ENCODE results near the gene GDF11.

Gene GDF11

DNA sequence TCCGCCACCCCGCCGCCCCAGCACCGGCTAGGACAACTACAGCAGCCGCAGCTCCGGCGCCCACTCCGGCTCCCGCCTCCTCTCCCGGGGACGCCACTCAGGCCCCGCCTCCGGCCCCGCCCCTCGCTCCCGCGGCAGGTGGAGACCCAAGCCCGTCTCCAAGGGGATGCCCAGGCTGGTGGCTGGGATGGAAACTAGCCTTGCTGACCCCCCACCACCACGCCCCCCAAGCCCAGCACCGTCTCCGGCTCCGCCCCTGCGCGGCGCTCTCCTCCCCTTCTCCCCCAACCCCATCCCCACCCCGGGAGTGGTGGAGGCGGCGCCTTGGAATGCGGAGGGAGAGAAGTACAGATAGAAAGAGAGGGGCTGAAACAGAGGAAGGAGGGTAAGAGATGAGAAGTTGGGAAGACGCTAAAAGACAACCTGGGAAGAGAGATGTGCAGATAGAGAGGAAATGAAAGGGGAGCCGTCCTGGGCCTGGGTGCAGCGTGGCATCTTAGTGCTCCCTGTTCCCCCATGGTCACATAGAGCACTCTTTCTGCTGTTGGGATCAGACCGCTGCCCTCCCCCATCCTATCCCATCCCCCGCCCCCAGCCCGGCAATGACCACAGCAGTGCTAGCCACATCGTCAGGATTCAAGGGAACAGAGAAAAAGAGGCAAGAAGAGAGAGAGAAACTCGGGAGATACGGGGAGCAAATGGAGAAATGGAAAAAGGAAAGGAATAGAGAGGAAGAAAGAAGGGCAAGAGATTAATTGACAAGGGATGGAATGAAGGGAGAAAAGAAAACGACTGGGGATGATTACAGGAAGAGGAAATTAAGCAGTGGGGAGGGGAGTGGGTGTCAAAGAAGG is 34.9 kb upstream of the GDF11 start, which contains the start of gene ITGA7:
ITGA7 (minus strand) TSS at position 64 of the 854 bp plus-strand sequence. CDS start 222 bp downstream, outside the sequence.
- peak; percentile 28 for DNase-seq

- no peak for DNase-seq
Measured at GRCh38 chr12:55708695-55709233, 34.2 kb upstream of the GDF11 start.

GRCh38 chr12:55711786-55712553 is 31.0 kb upstream of the GDF11 start:
- DNase-seq, result peak; percentile 42

DNA sequence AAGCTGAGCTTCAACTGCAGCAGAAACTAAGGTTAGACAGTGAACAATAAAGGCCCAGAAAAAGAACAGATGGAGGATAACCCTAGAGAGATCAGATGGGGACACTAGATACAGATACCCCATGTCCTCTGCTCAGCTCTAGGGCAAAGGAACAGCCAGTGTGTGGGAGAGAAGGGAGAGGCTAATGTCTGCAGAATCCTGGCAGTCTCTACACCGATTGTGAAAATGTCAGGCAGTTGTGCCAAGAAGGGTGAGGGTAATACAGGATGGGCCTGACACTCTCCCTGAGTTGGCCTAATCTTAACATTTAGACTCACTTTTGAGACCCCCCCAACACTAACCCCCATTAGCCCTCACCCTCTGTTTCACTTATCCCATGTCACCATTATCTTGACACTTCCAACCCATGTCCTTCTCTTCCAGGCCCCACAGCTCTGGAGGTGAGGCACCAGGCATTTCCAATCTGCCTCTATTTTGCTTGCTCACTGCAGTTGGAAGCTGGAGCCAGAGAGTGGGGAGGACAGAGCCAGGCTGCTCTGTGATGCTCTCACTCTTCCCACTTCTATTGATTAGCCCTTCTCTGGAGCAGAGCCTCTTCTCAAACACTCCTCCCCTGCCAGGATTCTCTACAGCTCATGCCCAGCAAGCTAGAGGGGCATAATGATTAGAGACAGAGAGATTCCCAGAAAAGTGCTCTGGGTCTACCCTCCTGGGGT is 30.1 kb upstream of the GDF11 start:
- DNase-seq, result no peak

GRCh38 chr12:55713721-55714120 is 29.2 kb upstream of the GDF11 start:
- peak; percentile 92 for DNase-seq

GRCh38 chr12:55715169-55715764 is 27.7 kb upstream of the GDF11 start:
- DNase-seq, result no peak

- DNase-seq, result peak; percentile 97
Measured at GRCh38 chr12:55715833-55716581, 26.9 kb upstream of the GDF11 start, which contains the start of gene BLOC1S1. TSS of gene BLOC1S1 (plus strand) at chr12:55716046. CDS start at chr12:55716052, 6 bp downstream.

GRCh38 chr12:55716582-55716957 is 26.4 kb upstream of the GDF11 start:
- DNase-seq, result no peak

DNA sequence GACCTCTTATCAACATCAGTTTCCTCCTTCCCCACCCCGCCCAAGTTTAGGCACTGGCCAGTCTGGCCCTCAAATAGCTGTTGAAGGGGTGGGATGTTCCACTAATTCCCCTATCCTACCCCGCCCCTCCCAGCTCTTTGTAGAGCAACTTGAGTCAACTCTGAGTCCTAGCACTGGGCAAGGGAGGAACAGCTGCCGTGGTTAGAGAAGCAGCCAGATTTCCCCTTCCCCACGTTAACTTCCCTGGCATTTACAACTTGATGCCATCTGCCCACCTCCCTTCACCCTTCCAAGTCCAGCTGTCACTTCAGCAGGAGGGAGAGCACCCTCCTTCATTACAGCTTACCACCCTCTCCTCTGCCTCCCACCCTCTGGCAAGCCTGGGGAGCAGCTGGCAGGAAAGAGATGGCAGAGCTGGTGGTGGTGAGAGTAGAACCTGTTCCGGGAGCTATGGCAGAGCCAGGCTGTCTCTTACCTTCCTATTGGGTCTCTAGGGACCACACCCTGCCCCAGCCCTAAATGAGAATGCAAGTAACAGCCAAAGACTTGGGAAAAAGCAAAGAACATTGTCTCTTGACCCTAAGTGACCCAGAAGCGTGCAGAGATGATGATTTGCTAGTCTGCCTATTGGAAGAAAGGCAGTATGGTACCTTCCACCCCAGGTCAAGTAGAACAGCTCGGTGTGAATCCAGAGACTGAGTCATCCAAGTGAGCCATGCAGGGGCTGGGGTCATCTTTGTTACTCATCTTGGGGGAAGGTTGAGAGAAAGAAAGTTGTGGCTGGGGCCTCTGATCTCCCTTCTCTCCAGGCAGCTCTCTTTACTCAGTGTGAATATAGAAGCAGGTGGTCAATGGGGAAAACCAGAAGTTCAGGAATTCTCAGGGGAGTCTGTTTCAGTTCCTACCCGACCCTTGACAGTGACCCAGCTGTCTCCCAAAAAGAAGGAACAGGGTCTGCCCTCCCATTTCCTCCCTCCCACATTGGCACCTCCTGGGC is 25.6 kb upstream of the GDF11 start:
- DNase-seq, result peak; percentile 74

DNA sequence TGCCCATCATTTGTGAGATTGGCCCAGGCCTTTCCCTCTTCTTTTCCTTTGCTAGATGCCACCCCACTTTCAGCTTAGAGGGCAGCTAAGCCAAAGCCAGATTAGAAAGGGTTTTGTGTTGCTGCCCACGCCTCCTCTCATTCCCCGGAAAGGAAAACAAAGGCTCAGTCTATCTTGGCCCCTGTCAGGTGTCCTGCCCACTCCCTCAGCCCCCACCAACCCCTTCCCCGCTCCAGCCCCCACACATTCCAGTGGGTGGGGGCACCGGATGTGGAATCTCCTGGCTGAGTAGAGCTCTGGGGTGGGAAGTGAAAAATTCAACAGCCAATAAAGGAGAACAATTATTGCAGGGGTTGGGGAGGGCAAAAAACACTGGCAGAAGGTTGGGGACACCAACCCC is 24.9 kb upstream of the GDF11 start:
- no peak for DNase-seq

- DNase-seq, result peak; percentile 50
Measured at GRCh38 chr12:55718624-55719275, 24.2 kb upstream of the GDF11 start.

- no peak for DNase-seq
Measured at GRCh38 chr12:55719371-55719770, 23.6 kb upstream of the GDF11 start.

- DNase-seq, result peak; percentile 40
Measured at GRCh38 chr12:55720071-55720564, 22.8 kb upstream of the GDF11 start, which contains the start of gene RDH5. TSS of gene RDH5 (plus strand) at chr12:55720393. CDS start at chr12:55721185, 792 bp downstream.

GRCh38 chr12:55720894-55721444 is 22.0 kb upstream of the GDF11 start:
- peak; percentile 78 for DNase-seq

DNA sequence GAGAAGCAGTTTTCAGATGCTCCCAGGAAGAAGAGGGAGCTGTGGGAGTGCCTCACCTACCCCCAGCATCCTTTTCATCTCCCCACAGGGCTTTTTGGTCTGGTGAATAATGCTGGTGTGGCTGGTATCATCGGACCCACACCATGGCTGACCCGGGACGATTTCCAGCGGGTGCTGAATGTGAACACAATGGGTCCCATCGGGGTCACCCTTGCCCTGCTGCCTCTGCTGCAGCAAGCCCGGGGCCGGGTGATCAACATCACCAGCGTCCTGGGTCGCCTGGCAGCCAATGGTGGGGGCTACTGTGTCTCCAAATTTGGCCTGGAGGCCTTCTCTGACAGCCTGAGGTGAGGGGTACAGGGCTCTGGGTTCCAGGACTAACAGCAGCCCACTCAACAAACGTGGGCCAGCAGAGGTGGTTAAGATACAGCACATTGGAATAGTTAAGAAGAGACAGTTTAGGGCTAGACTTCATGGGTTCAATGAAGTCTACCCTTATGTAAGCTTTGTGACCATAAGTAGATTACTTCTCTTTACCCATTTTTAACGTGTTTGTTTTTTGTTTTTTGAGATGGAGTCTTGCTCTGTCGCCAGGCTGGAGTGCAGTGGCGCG is 21.2 kb upstream of the GDF11 start:
- no peak for DNase-seq

DNA sequence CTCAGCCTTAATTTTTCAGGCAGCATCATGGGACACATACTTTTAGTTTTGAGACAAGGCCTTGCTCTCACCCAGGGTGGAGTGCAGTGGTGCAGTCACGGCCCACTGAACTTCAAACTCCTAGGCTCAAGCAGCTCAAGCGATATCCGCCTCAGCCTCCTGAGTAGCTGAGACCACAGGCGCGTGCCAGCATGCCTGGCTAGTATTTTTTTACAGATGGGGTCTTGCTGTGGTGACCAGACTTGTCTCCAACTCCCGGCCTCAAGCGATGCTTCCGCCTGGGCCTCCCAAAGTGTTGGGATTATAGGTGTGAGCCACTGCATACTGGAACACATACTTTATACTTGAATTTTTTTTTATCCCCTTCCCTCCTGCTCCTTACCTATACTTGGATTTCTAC is 20.0 kb upstream of the GDF11 start:
- no peak for DNase-seq

DNA sequence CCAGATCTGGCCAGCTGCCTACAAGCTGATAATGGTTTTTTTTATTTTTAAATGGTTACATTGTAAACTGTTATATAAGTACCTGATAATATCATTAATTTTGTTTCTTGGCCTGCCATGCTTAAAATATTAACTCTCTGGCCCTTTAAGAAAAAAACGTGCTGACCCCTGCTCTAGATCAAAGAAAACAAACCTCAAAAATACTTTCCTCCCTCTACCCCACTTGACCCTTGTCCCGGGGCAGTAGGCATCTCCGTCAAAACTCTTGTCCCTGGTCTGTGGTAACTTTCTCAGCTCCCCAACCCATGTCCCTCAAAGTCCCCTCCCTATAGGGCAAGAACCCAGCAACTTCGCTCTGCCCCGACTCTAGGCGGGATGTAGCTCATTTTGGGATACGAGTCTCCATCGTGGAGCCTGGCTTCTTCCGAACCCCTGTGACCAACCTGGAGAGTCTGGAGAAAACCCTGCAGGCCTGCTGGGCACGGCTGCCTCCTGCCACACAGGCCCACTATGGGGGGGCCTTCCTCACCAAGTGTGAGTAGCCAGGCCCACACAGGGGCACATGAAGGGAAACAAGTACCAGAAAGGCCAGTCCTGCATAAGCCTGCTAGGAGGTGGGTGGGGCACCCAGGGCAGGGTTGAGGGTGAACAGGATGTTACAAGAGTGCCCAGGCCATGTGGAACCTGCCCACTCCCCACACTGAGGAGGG is 19.3 kb upstream of the GDF11 start:
- DNase-seq, result no peak

Data from fibroblast of skin of right biceps (primary cell).